Measurements from ENCODE around the gene VAMP5. TPM values are rescaled to one million over a fixed set of nuclear protein-coding genes. Genes with fewer than 3 reads are reported as not detected.

VAMP5 gene
- total and polyA plus RNA-seq, 9 of the 15 experiments (the other 6 are each of a cell fraction or from before 2014, with no cell fraction given): 0.54 to 1.9 (median 1.5) TPM; not detected in 2

GRCh38 chr2:85595301-85596025 lies 11.2 kb downstream of the VAMP5 start, which contains the start of gene RNF181 (continued):
- no peak for TF ChIP-seq RAD21 (CRISPR knock-in tag; conservative IDR thresholded peaks at IDR 0.05 in 1 of 2, IDR thresholded peaks at IDR 0.05 in 1 of 2)
- no peak for TF ChIP-seq ZNF174 (CRISPR knock-in tag; IDR thresholded peaks at IDR 0.05)
- no peak for TF ChIP-seq ZNF280A (IDR thresholded peaks at IDR 0.05; ENCODE audit: low read depth, partially characterized antibody)
- no peak for TF ChIP-seq ZNF639 (CRISPR knock-in tag; conservative IDR thresholded peaks at IDR 0.05 in 1 of 2, IDR thresholded peaks at IDR 0.05 in 1 of 2)
- TF ChIP-seq PPARD (CRISPR knock-in tag; IDR thresholded peaks at IDR 0.05): no peak
- no peak for TF ChIP-seq BDP1 (IDR thresholded peaks at IDR 0.05; ENCODE audit: insufficient read depth, insufficient read length)
- TF ChIP-seq PRPF4 (IDR thresholded peaks at IDR 0.05; ENCODE audit: insufficient read depth, low read depth, low read length, poor library complexity, severe bottlenecking): no peak
- TF ChIP-seq POLR2H (tag; IDR thresholded peaks at IDR 0.05; ENCODE audit: low read depth): peak; percentile 91
- TF ChIP-seq FIP1L1 (IDR thresholded peaks at IDR 0.05; ENCODE audit: low read depth, low read length, poor library complexity, severe bottlenecking): no peak
- no peak for TF ChIP-seq CTCF (IDR thresholded peaks at IDR 0.05 in 2 of 3, conservative IDR thresholded peaks at IDR 0.05 in 1 of 3; ENCODE audit: insufficient read depth in 2 of 3, low read depth in 1 of 3, low read length in 3 of 3)
- peak; percentile 76 for TF ChIP-seq ZFX (CRISPR knock-in tag; IDR thresholded peaks at IDR 0.05)
- TF ChIP-seq THRA (IDR thresholded peaks at IDR 0.05): no peak
- TF ChIP-seq ZNF518B (CRISPR knock-in tag; IDR thresholded peaks at IDR 0.05): no peak
- TF ChIP-seq ZNF699 (CRISPR knock-in tag; IDR thresholded peaks at IDR 0.05; ENCODE audit: insufficient replicate concordance): no peak
- TF ChIP-seq MED1 (CRISPR knock-in tag; IDR thresholded peaks at IDR 0.05; ENCODE audit: borderline replicate concordance): no peak
- TF ChIP-seq ZNF583 (CRISPR knock-in tag; IDR thresholded peaks at IDR 0.05): 0 out of 2 replicates have a peak, but pooled peaks have one; percentile 22

Measured in K562 (cell line).